Activated naive CD8-positive, alpha-beta T cell treated with anti-CD3 and anti-CD28 coated beads, Interleukin-2, amount 10 ng/mL, durations not matched to agents 7 days and 5 days (primary cell): ENCODE data around the gene WBP11. TPM values are rescaled to one million over a fixed set of nuclear protein-coding genes. Genes with fewer than 3 reads are reported as not detected.

Experiments
- ATAC-seq: fragments of 150-1000 bp; cut with Tn5 transposase; one replicate; pipeline ENCODE4 v1.10.0; 2021; ENCODE audit warnings: low read depth, moderate library complexity
- POLR2A ChIA-PET: fragments of 350-600 bp; sonication (Branson Sonifier 250); formaldehyde crosslinking; loops from one replicate; lab custom pipeline; 2021; ENCODE audit warnings: antibody characterized with exemption; lab: Charles Lee
- DNase-seq: peaks from one replicate; pipeline ENCODE4 v3.0.0; 2021
- H3K27ac Mint-ChIP-seq: one replicate; pipeline ENCODE4 v1.8.0; 2022; ENCODE audit warnings: mild to moderate bottlenecking, mixed read lengths
- H3K27me3 Mint-ChIP-seq: one replicate; pipeline ENCODE4 v1.8.0; 2022; ENCODE audit warnings: mild to moderate bottlenecking, moderate library complexity, mixed read lengths
- H3K36me3 Mint-ChIP-seq: one replicate; pipeline ENCODE4 v1.8.0; 2021; ENCODE audit warnings: mild to moderate bottlenecking, mixed read lengths
- H3K4me1 Mint-ChIP-seq: one replicate; pipeline ENCODE4 v1.8.0; 2021; ENCODE audit warnings: mixed read lengths
- H3K4me3 Mint-ChIP-seq: one replicate; pipeline ENCODE4 v1.8.0; 2022; ENCODE audit warnings: mild to moderate bottlenecking, moderate library complexity, mixed read lengths
- H3K9me3 Mint-ChIP-seq: one replicate; pipeline ENCODE4 v1.8.0; 2021; ENCODE audit warnings: mixed read lengths
- total RNA-seq, 2 experiments: library from RNA; stranded (reverse); gene quantifications; one replicate each; pipeline ENCODE4 v1.2.3, GENCODE V29; 2021

Gene WBP11
- total RNA-seq, 2 experiments from 2014 or later = 90.9 to 98.0 TPM

GRCh38 chr12:14803830-14804160, 517 bp upstream of the WBP11 start:
- POLR2A ChIA-PET = interaction anchor here (0.7 to 4.2 kb wide), 9 partner anchors 11 to 190 kb away, joined by 3 to 75 read pairs (median 5); a partner anchor contains a TSS
- Mint-ChIP-seq H3K4me3 (no peak overlapping the region), H3K9me3 (no peaks in the 10 kb centered on the region), H3K27ac (no peak overlapping the region), H3K36me3 (peaks cover 8% of the 10 kb centered on the region), H3K4me1 (peaks cover 29% of the 10 kb centered on the region), H3K27me3 (no peaks in the 10 kb centered on the region)
- no peak for DNase-seq
- peak; percentile 10 for ATAC-seq

- Mint-ChIP-seq H3K27ac (no peak overlapping the region), H3K4me1 (peaks cover 29% of the 10 kb centered on the region), H3K4me3 (no peak overlapping the region), H3K9me3 (no peaks in the 10 kb centered on the region), H3K27me3 (no peaks in the 10 kb centered on the region), H3K36me3 (peaks cover 9% of the 10 kb centered on the region)
- ATAC-seq (no peak), DNase-seq (no peak)
- POLR2A ChIA-PET = interaction anchor here (0.6 to 4.2 kb wide), 8 partner anchors 10 to 193 kb away, joined by 3 to 75 read pairs (median 4); a partner anchor contains a TSS
Measured at GRCh38 chr12:14802721-14803010, 612 bp downstream of the WBP11 start.

- Mint-ChIP-seq H3K4me1 (peaks cover 29% of the 10 kb centered on the region), H3K36me3 (peaks cover 11% of the 10 kb centered on the region), H3K27ac (no peak overlapping the region), H3K9me3 (no peaks in the 10 kb centered on the region), H3K4me3 (no peak overlapping the region), H3K27me3 (no peaks in the 10 kb centered on the region)
- POLR2A ChIA-PET = interaction anchor here (0.6 to 4.2 kb wide), 6 partner anchors 9 to 194 kb away, joined by 3 to 75 read pairs (median 8); a partner anchor contains a TSS
- ATAC-seq (no peak), DNase-seq (no peak)
Measured at GRCh38 chr12:14802247-14802646, 1.0 kb downstream of the WBP11 start.

- Mint-ChIP-seq H3K9me3 (no peaks in the 10 kb centered on the region), H3K4me1 (peaks cover 4% of the 10 kb centered on the region), H3K27me3 (no peaks in the 10 kb centered on the region), H3K27ac (no peak overlapping the region), H3K4me3 (no peak overlapping the region), H3K36me3 (peaks cover 49% of the 10 kb centered on the region)
- DNase-seq = no peak
- no peak for ATAC-seq
- POLR2A ChIA-PET = interaction anchor here (1.0 to 1.1 kb wide), 2 partner anchors 24 to 26 kb away, joined by 4 read pairs; no protein-coding TSS in a partner anchor
Measured at GRCh38 chr12:14795028-14795448, 8.2 kb downstream of the WBP11 start.

GRCh38 chr12:14785568-14785967, 17.7 kb downstream of the WBP11 start:
- H3K27me3 Mint-ChIP-seq = no peaks in the 10 kb centered on the region
- H3K36me3 Mint-ChIP-seq = peaks cover 40% of the 10 kb centered on the region
- peaks cover 3% of the 10 kb centered on the region for H3K4me1 Mint-ChIP-seq
- no peak for ATAC-seq
- H3K27ac Mint-ChIP-seq = no peak overlapping the region
- POLR2A ChIA-PET = interaction anchor here (1.7 kb wide), 1 partner anchor 14 kb away, joined by 6 read pairs; a partner anchor contains a TSS
- H3K9me3 Mint-ChIP-seq = no peaks in the 10 kb centered on the region
- no peak overlapping the region for H3K4me3 Mint-ChIP-seq
- no peak for DNase-seq

GRCh38 chr12:14784471-14784870, 18.8 kb downstream of the WBP11 start:
- H3K4me3 Mint-ChIP-seq = no peak overlapping the region
- H3K36me3 Mint-ChIP-seq = peaks cover 30% of the 10 kb centered on the region
- H3K27me3 Mint-ChIP-seq = no peaks in the 10 kb centered on the region
- H3K4me1 Mint-ChIP-seq = peaks cover 11% of the 10 kb centered on the region
- ATAC-seq = no peak
- POLR2A ChIA-PET = interaction anchor here (0.5 to 1.7 kb wide), 3 partner anchors 10 to 15 kb away, joined by 3 to 6 read pairs (median 3); a partner anchor contains a TSS
- no peak for DNase-seq
- no peaks in the 10 kb centered on the region for H3K9me3 Mint-ChIP-seq
- no peak overlapping the region for H3K27ac Mint-ChIP-seq

- H3K4me1 Mint-ChIP-seq = peaks cover 14% of the 10 kb centered on the region
- peaks cover 22% of the 10 kb centered on the region for H3K36me3 Mint-ChIP-seq
- H3K27me3 Mint-ChIP-seq = no peaks in the 10 kb centered on the region
- no peak overlapping the region for H3K4me3 Mint-ChIP-seq
- POLR2A ChIA-PET = interaction anchor here (1.3 to 2.8 kb wide), 2 partner anchors 12 to 21 kb away, joined by 3 to 31 read pairs; partner anchors contain the start of genes C12orf60 and WBP11
- ATAC-seq (no peak), DNase-seq (no peak)
- H3K9me3 Mint-ChIP-seq = no peaks in the 10 kb centered on the region
- H3K27ac Mint-ChIP-seq = no peak overlapping the region
Measured at GRCh38 chr12:14782756-14783155, 20.5 kb downstream of the WBP11 start.

- Mint-ChIP-seq H3K27me3 (no peaks in the 10 kb centered on the region), H3K4me1 (peaks cover 18% of the 10 kb centered on the region), H3K36me3 (peaks cover 15% of the 10 kb centered on the region), H3K4me3 (no peak overlapping the region), H3K27ac (no peak overlapping the region), H3K9me3 (no peaks in the 10 kb centered on the region)
- DNase-seq (no peak), ATAC-seq (no peak)
- POLR2A ChIA-PET = interaction anchor here (1.6 to 2.8 kb wide), 2 partner anchors 11 to 22 kb away, joined by 5 to 31 read pairs; partner anchors contain the start of genes C12orf60 and WBP11
Measured at GRCh38 chr12:14781563-14781962, 21.7 kb downstream of the WBP11 start.

GRCh38 chr12:14780859-14781258, 22.4 kb downstream of the WBP11 start:
- no peak for ATAC-seq
- Mint-ChIP-seq H3K4me3 (peak overlapping the region; percentile 0), H3K4me1 (peaks cover 25% of the 10 kb centered on the region)

GRCh38 chr12:14779834-14780233, 23.4 kb downstream of the WBP11 start:
- no peak overlapping the region for H3K4me3 Mint-ChIP-seq
- H3K9me3 Mint-ChIP-seq = no peaks in the 10 kb centered on the region
- no peak overlapping the region for H3K27ac Mint-ChIP-seq
- POLR2A ChIA-PET = interaction anchor here (0.7 to 2.8 kb wide), 2 partner anchors 9 kb away, joined by 4 to 31 read pairs; a partner anchor contains a TSS
- peaks cover 30% of the 10 kb centered on the region for H3K4me1 Mint-ChIP-seq
- H3K27me3 Mint-ChIP-seq = no peaks in the 10 kb centered on the region
- peaks cover 11% of the 10 kb centered on the region for H3K36me3 Mint-ChIP-seq
- no peak for DNase-seq
- ATAC-seq = no peak

More at GRCh38 chr12:14780859-14781258, 22.4 kb downstream of the WBP11 start:
- POLR2A ChIA-PET = interaction anchor here (1.6 to 2.8 kb wide), 2 partner anchors 10 to 22 kb away, joined by 5 to 31 read pairs; partner anchors contain the start of genes C12orf60 and WBP11
- no peak overlapping the region for H3K27ac Mint-ChIP-seq
- H3K9me3 Mint-ChIP-seq = no peaks in the 10 kb centered on the region
- H3K36me3 Mint-ChIP-seq = peaks cover 14% of the 10 kb centered on the region
- H3K27me3 Mint-ChIP-seq = no peaks in the 10 kb centered on the region
- DNase-seq = no peak

- ATAC-seq (no peak), DNase-seq (no peak)
- H3K9me3 Mint-ChIP-seq = no peaks in the 10 kb centered on the region
- no peaks in the 10 kb centered on the region for H3K36me3 Mint-ChIP-seq
- no peak overlapping the region for H3K27ac Mint-ChIP-seq
- H3K27me3 Mint-ChIP-seq = no peaks in the 10 kb centered on the region
- POLR2A ChIA-PET = no interaction called here
- H3K4me1 Mint-ChIP-seq = peaks cover 34% of the 10 kb centered on the region
- H3K4me3 Mint-ChIP-seq = no peak overlapping the region
Measured at GRCh38 chr12:14777271-14777670, 26.0 kb downstream of the WBP11 start.

GRCh38 chr12:14776236-14776961, 26.9 kb downstream of the WBP11 start:
- no peak for DNase-seq
- peak overlapping the region; percentile 94 for H3K4me3 Mint-ChIP-seq
- no peaks in the 10 kb centered on the region for H3K27me3 Mint-ChIP-seq
- POLR2A ChIA-PET = interaction anchor here (0.9 to 8.4 kb wide), 3 partner anchors 27 to 359 kb away, joined by 3 to 186 read pairs (median 55); partner anchors contain the start of genes ARHGDIB, C12orf60 and WBP11
- ATAC-seq = no peak
- peaks cover 37% of the 10 kb centered on the region for H3K4me1 Mint-ChIP-seq
- no peaks in the 10 kb centered on the region for H3K36me3 Mint-ChIP-seq
- H3K27ac Mint-ChIP-seq = no peak overlapping the region
- no peaks in the 10 kb centered on the region for H3K9me3 Mint-ChIP-seq

GRCh38 chr12:14775636-14775980, 27.7 kb downstream of the WBP11 start:
- peaks cover 39% of the 10 kb centered on the region for H3K4me1 Mint-ChIP-seq
- no peaks in the 10 kb centered on the region for H3K27me3 Mint-ChIP-seq
- DNase-seq (no peak), ATAC-seq (no peak)
- H3K27ac Mint-ChIP-seq = peak overlapping the region; percentile 97
- H3K36me3 Mint-ChIP-seq = no peaks in the 10 kb centered on the region
- POLR2A ChIA-PET = interaction anchor here (0.9 to 8.4 kb wide), 6 partner anchors 8 to 358 kb away, joined by 3 to 186 read pairs (median 8); partner anchors contain the start of genes ARHGDIB, C12orf60 and WBP11
- H3K9me3 Mint-ChIP-seq = no peaks in the 10 kb centered on the region
- peak overlapping the region; percentile 94 for H3K4me3 Mint-ChIP-seq
